A673 (cell line): ENCODE data around the gene CARD16.

ENCODE experiments used
- EZH2 ChIP-seq: fragments of 200-600 bp; sonication (generic); IDR thresholded peaks from 2 replicates; pipeline ENCODE4 v1.6.1; 2017; ENCODE audit warnings: borderline replicate concordance, low read depth, mild to moderate bottlenecking, mixed read lengths, antibody characterized with exemption, low read length; ENCODE audit not compliant: poor library complexity, severe bottlenecking
- TF ChIP-seq, protein P1 (sequence below): fragments of 300-800, 200-600 bp; sonication (generic); conservative IDR thresholded peaks from 2 replicates; pipeline ENCODE4 v1.5.1; 2017; ENCODE audit warnings: low read depth, mild to moderate bottlenecking, antibody characterized with exemption, low read length, moderate library complexity, mixed read lengths

DNA sequence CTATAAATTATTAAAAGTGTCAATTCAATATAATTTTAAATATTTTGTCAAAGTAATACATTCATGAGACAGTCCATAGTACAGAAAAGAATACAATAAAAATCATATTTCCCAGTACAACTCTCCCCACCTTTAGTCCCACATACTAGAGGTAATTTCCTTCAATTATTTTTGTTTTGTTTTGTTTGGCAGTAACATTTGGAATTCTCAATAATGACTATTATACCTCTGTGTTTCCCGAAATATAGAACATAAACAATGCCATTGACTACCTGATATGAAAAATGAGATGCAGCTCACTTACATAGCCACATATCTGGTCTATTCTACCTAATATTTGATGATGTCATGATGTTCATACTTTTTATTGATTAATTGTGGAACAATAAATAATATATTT lies 52.4 kb downstream of the CARD16 start:
- TF ChIP-seq EZH2, result no peak
- TF ChIP-seq, protein P1, sequence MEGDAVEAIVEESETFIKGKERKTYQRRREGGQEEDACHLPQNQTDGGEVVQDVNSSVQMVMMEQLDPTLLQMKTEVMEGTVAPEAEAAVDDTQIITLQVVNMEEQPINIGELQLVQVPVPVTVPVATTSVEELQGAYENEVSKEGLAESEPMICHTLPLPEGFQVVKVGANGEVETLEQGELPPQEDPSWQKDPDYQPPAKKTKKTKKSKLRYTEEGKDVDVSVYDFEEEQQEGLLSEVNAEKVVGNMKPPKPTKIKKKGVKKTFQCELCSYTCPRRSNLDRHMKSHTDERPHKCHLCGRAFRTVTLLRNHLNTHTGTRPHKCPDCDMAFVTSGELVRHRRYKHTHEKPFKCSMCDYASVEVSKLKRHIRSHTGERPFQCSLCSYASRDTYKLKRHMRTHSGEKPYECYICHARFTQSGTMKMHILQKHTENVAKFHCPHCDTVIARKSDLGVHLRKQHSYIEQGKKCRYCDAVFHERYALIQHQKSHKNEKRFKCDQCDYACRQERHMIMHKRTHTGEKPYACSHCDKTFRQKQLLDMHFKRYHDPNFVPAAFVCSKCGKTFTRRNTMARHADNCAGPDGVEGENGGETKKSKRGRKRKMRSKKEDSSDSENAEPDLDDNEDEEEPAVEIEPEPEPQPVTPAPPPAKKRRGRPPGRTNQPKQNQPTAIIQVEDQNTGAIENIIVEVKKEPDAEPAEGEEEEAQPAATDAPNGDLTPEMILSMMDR, result no peak
